ENCODE data around the gene FADS3. TPM values are rescaled to one million over a fixed set of nuclear protein-coding genes. Genes with fewer than 3 reads are reported as not detected.

FADS3 gene
- total and polyA plus RNA-seq, 9 of the 15 experiments (the other 6 are each of a cell fraction or from before 2014, with no cell fraction given) = 0.97 to 148 (median 92.7) TPM

DNA sequence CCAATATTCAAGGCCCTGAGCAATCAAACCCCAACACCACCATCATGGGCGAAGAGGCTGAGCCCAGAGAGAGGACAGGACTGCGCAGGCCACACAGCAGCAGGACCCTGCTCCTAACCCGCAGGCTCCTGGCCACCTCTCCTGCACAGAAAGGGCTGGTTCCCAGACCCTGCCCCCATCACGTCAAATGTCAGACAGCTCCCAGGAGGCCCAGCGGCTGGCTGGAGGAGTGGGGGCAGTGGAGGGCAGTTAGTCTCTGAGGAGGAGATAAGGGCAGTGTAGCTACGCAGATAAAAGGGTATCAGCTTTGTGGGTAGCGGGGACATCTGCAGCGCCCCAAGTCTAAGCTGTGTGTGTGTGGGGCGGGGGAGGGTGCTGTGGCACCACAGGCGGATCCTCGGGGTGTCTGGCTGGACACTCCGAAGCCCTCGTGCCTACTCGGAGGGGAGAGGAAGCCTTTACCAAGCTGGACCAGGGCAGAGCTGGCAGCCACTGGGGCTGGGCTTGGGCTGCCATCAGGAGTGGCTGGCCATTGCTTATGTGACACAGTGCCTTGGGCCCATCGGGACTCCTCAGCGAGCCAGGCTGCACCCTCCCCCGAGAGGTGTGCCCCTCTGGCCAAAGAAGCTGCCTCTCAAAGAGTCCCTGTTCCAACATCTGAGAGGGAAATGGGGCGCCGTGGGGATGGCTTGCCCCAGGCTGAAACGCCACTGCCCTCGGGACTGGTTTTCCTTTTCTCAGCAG lies 21.5 kb downstream of the FADS3 start (continued):
- TF ChIP-seq, protein P1, sequence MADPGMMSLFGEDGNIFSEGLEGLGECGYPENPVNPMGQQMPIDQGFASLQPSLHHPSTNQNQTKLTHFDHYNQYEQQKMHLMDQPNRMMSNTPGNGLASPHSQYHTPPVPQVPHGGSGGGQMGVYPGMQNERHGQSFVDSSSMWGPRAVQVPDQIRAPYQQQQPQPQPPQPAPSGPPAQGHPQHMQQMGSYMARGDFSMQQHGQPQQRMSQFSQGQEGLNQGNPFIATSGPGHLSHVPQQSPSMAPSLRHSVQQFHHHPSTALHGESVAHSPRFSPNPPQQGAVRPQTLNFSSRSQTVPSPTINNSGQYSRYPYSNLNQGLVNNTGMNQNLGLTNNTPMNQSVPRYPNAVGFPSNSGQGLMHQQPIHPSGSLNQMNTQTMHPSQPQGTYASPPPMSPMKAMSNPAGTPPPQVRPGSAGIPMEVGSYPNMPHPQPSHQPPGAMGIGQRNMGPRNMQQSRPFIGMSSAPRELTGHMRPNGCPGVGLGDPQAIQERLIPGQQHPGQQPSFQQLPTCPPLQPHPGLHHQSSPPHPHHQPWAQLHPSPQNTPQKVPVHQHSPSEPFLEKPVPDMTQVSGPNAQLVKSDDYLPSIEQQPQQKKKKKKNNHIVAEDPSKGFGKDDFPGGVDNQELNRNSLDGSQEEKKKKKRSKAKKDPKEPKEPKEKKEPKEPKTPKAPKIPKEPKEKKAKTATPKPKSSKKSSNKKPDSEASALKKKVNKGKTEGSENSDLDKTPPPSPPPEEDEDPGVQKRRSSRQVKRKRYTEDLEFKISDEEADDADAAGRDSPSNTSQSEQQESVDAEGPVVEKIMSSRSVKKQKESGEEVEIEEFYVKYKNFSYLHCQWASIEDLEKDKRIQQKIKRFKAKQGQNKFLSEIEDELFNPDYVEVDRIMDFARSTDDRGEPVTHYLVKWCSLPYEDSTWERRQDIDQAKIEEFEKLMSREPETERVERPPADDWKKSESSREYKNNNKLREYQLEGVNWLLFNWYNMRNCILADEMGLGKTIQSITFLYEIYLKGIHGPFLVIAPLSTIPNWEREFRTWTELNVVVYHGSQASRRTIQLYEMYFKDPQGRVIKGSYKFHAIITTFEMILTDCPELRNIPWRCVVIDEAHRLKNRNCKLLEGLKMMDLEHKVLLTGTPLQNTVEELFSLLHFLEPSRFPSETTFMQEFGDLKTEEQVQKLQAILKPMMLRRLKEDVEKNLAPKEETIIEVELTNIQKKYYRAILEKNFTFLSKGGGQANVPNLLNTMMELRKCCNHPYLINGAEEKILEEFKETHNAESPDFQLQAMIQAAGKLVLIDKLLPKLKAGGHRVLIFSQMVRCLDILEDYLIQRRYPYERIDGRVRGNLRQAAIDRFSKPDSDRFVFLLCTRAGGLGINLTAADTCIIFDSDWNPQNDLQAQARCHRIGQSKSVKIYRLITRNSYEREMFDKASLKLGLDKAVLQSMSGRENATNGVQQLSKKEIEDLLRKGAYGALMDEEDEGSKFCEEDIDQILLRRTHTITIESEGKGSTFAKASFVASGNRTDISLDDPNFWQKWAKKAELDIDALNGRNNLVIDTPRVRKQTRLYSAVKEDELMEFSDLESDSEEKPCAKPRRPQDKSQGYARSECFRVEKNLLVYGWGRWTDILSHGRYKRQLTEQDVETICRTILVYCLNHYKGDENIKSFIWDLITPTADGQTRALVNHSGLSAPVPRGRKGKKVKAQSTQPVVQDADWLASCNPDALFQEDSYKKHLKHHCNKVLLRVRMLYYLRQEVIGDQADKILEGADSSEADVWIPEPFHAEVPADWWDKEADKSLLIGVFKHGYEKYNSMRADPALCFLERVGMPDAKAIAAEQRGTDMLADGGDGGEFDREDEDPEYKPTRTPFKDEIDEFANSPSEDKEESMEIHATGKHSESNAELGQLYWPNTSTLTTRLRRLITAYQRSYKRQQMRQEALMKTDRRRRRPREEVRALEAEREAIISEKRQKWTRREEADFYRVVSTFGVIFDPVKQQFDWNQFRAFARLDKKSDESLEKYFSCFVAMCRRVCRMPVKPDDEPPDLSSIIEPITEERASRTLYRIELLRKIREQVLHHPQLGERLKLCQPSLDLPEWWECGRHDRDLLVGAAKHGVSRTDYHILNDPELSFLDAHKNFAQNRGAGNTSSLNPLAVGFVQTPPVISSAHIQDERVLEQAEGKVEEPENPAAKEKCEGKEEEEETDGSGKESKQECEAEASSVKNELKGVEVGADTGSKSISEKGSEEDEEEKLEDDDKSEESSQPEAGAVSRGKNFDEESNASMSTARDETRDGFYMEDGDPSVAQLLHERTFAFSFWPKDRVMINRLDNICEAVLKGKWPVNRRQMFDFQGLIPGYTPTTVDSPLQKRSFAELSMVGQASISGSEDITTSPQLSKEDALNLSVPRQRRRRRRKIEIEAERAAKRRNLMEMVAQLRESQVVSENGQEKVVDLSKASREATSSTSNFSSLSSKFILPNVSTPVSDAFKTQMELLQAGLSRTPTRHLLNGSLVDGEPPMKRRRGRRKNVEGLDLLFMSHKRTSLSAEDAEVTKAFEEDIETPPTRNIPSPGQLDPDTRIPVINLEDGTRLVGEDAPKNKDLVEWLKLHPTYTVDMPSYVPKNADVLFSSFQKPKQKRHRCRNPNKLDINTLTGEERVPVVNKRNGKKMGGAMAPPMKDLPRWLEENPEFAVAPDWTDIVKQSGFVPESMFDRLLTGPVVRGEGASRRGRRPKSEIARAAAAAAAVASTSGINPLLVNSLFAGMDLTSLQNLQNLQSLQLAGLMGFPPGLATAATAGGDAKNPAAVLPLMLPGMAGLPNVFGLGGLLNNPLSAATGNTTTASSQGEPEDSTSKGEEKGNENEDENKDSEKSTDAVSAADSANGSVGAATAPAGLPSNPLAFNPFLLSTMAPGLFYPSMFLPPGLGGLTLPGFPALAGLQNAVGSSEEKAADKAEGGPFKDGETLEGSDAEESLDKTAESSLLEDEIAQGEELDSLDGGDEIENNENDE (IDR thresholded peaks at IDR 0.05; ENCODE audit: low read depth, low read length) = no peak
- no peak for TF ChIP-seq NR1H2 (CRISPR knock-in tag; IDR thresholded peaks at IDR 0.05)
- TF ChIP-seq KAT8 (IDR thresholded peaks at IDR 0.05; ENCODE audit: low read depth) = no peak
- no peak for TF ChIP-seq ESRRB (CRISPR knock-in tag; IDR thresholded peaks at IDR 0.05; ENCODE audit: borderline replicate concordance)
- no peak for TF ChIP-seq ZNF507 (tag; conservative IDR thresholded peaks at IDR 0.05)
- TF ChIP-seq ATF7 (IDR thresholded peaks at IDR 0.05) = 0 out of 2 replicates have a peak, but pooled peaks have one; percentile 34
- no peak for TF ChIP-seq PCBP1 (IDR thresholded peaks at IDR 0.05; ENCODE audit: low read depth, low read length, poor library complexity, severe bottlenecking)
- TF ChIP-seq, protein P2, sequence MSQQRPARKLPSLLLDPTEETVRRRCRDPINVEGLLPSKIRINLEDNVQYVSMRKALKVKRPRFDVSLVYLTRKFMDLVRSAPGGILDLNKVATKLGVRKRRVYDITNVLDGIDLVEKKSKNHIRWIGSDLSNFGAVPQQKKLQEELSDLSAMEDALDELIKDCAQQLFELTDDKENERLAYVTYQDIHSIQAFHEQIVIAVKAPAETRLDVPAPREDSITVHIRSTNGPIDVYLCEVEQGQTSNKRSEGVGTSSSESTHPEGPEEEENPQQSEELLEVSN (IDR thresholded peaks at IDR 0.05; ENCODE audit: borderline replicate concordance in 1 of 2, extremely low read depth in 1 of 2, insufficient read depth in 1 of 2, insufficient read length in 1 of 2, low read depth in 1 of 2, low read length in 1 of 2, poor library complexity in 1 of 2, severe bottlenecking in 1 of 2) = peak; percentile 26 to 31
- TF ChIP-seq, protein P3, sequence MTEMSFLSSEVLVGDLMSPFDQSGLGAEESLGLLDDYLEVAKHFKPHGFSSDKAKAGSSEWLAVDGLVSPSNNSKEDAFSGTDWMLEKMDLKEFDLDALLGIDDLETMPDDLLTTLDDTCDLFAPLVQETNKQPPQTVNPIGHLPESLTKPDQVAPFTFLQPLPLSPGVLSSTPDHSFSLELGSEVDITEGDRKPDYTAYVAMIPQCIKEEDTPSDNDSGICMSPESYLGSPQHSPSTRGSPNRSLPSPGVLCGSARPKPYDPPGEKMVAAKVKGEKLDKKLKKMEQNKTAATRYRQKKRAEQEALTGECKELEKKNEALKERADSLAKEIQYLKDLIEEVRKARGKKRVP (CRISPR knock-in tag; IDR thresholded peaks at IDR 0.05) = peak; percentile 68
- no peak for TF ChIP-seq ZNF3 (CRISPR knock-in tag; IDR thresholded peaks at IDR 0.05)
- no peak for TF ChIP-seq SNRNP70 (optimal IDR thresholded peaks at IDR 0.05; ENCODE audit: low read depth, low read length)
- peak; percentile 49; the same call in 1 of the 2 replicates for TF ChIP-seq MXI1 (IDR thresholded peaks at IDR 0.05; ENCODE audit: low read depth, low read length)
- peak; percentile 80 for TF ChIP-seq FOXM1 (IDR thresholded peaks at IDR 0.05; ENCODE audit: low read depth)
- TF ChIP-seq FOXM1 (CRISPR knock-in tag; IDR thresholded peaks at IDR 0.05; ENCODE audit: low read depth) = no peak

All from K562 (cell line).